CD4-positive, alpha-beta T cell treated with Interleukin-4 for 1 hour (primary cell): ENCODE results near the gene CTH.
"Not testable (repeated sequence)": the region's sequence is repeated elsewhere in the genome, so short reads cannot be mapped to it uniquely, and the experiment has no call there.

Source experiments
- DNase-seq, 2 donors: peaks; one replicate each; pipeline ENCODE4 v3.0.0-alpha.2; 2020 to 2022

Gene CTH

DNA sequence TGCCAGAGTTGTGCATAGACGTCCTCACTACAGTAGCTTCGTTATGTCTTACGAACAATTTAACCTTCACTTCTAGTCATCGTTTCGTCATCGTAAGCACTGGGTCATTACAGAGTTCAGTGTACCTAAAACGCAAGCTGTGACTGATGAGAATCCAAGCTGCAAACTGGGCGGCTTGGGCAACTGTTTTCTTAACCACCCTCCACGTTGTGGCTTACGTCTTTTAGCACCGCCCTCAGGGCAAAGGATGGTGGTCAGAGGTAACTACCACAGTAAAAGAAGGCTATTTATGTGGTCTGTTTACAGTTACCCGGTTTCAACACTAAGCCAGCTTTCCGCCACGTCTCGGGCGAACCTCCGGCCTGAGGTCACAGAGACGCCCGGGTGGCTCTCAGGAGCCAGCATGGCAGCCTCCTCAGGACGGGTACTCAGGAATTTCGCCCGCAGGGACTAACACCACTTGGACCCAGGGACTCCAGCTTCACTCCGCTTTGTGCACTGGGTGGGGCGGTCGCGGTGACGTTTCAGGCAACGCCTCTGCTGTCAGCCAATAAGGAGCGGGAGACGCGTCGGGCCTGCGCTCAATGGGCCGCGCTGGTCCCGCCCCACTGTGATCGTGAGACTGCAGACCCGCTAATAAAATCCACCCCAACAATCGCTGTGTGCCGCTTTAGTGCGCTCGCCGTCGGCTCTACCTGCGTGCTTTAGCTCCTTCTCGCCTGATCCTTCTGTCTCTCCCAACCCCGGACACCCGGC, at the start of gene CTH:
Gene CTH, plus strand, starts transcription at position 665 of the 756 bp plus-strand sequence. CDS start 148 bp downstream, outside the sequence.
- DNase-seq, result peak; percentile 93 to 94

DNA sequence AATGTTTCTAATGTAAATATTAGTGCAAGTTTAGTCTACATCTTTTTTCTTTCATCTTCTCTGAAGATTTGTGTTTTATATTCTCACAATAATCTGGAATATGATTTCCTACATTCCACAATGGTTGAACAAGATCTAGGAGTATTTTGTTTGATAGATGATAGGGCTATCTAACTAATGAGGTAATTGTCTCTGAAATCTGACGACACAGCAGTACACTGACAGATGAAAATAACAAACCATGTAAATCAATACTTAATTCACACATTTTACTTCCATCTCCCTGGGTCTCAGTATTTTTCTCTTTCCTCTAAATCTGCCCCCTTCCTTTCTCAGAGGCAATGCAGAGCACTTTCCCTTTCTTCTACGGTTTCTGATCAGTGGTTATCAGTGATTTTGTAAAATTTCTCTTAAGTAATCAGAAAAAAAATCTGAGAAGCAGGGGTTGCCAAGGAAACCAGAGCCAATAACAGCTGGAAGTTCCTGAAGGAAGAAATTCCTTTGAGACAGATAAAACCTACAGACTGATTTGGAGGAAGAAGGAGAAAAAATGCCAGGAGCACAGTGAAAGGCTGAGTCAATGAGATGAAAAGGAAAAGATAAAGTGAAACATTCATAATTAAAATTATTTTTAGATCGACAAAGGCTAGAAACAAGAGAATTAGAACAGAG, 49.2 kb upstream of the CTH start:
- no peak for DNase-seq

DNA sequence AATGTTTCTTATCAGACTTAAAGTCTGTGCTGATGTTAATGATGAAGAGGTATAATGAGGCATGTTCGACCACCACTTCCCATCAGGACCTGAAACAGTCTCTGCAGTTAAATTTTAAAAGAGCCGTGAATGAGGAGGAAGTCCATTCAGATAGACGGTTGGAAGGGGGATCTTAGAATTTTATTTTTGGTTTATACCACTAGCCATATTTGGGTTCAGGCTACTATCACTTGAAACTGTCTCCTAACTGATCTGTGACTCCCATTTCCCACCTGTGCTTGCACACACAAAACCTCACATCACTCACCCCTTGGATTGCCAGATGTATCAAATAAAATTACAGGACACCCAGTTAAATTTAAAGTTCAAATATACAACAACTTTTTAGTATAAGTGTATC, 46.6 kb upstream of the CTH start:
- no peak for DNase-seq

DNA sequence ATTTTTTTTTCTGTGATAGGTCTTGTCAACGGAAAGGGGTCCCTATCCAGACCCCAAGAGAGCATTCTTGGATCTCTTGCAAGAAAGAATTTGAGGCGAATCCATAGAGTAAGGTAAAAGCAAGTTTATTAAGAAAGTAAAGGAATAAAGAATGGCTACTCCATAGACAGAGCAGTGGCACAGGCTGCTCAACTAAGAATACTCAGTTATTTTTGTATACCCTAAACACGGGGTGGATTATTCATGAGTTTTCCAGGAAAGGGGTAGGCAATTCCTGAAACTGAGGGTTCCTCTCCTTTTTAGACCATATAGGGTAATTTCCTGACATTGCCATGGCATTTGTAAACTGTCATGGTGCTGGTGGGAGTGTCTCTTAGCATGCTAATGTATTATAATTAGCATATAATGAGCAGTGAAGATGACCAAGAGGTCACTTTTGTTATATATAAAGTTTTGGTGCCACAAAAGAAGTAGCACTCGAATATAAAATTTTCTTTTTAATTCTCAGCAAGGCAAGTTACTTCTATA, 44.6 kb upstream of the CTH start:
- DNase-seq, result not testable (repeated sequence)

DNA sequence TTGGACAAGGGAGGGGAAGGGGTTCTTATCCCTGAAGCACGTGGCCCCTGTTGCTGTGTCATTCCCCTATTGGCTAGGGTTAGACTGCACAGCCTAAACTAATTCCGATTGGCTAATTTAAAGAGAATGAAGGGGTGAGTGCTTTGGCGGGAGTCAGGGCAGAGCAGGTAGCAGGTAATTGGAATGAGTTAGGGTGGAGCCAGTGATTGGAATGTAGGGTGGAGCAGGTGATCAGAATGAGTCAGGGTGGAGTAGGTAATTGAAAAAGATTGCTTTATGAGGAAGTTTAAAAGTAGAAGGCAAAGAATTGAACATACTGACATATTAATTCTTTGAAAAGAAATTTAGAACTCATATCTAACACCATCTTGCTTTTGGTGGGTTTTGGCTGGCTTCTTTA, 44.1 kb upstream of the CTH start:
- DNase-seq, result not testable (repeated sequence)

DNA sequence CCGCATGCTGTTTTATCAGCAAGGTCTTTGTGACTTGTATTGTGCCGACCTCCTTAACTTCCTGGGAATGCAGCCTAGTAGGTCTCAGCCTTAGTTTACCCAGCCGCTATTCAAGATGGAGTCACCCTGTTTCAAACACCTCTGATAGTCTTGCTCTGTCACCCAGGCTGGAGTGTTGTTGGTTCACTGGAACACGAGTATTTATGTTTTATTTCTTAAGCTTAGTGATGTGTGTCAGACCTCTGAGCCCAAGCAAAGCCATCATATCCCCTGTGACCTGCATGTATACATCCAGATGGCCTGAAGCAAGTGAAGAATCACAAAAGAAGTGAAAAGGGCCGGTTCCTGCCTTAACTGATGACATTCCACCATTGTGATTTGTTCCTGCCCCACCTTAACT, 43.7 kb upstream of the CTH start:
- DNase-seq, result not testable (repeated sequence)

DNA sequence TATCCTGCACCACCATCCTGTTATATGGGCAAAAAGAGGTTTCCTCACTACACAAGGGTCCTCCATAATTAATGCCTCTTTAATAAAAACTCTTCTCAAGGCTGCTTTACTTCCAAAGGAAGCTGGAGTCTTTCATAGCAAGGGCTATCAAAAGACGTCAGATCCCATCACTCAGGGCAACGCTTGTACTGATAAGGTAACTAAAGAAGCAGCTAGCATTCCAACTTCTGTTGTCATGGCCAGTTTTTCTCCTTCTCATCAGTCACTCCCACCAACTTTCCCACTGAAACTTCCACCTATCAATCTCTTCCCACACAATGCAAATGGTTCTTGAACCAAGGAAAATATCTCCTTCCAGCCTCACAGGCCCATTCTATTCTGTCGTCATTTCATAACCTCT, 39.5 kb upstream of the CTH start:
- DNase-seq, result not testable (repeated sequence)

DNA sequence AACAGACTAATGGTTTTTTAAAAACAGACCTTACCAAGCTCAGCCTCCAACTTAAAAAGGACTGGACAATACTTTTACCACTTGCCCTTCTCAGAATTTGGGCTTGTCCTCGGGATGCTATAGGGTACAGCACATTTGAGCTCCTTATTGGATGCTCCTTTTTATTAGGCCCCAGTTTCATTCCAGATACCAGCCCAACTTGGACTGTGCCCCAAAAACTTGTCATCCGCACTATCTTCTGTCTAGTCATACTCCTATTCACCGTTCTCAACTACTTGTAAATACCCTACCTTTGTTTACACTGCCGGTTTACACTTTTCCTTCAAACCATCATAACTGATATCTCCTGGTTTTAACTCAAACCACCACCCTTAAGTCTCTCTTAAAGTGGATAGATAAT, 38.6 kb upstream of the CTH start:
- DNase-seq, result no peak

DNA sequence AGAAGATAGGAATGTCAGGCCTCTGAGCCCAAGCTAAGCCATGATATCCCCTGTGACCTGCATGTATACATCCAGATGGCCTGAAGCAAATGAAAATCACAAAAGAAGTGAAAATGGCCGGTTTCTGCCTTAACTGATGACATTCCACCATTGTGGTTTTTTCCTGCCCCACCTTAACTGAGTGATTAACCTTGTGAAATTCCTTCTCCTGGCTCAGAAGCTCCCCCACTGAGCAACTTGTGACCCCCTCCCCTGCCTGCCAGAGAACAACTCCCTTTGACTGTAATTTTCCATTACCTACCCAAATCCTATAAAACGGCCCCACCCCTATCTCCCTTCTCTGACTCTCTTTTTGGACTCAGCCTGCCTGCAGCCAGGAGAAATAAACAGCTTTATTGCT, 37.5 kb upstream of the CTH start:
- DNase-seq, result not testable (repeated sequence)

DNA sequence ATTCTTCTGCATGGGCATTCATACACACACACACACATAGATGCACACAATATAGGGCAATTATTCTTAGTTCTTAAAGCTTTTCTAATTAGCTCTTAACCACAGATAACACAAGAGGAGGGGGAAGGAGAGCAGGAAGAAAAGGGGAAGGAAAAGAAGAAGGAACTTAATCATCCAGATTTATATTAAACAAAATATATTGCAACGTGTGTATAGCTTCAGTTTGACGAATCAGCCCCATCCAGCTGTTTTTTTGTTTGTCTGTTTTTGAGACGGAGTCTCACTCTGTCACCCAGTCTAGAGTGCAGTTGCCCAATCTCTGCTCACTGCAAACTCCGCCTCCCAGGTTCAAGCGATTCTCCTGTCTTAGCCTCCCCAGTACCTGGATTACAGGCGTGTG, 34.9 kb upstream of the CTH start:
- DNase-seq, result no peak

DNA sequence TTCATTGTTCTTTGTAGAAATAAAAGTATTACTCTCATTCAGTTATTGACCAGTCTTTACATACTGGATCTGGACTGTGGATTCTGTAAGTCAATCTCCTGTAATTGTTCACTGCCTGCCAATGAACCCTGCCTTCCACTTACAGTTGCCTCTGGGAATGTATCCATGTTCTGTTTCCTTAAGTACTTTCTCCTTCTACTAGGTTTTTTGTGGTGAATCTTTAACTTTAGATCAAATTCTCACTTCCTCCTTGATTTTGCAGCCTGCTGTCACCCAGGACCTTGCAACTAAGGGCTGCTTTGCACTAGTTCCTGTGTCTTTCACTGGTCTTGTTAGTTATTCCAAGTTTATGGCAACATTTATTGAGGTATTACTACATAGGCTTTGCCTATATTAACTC, 28.4 kb upstream of the CTH start:
- DNase-seq, result no peak

DNA sequence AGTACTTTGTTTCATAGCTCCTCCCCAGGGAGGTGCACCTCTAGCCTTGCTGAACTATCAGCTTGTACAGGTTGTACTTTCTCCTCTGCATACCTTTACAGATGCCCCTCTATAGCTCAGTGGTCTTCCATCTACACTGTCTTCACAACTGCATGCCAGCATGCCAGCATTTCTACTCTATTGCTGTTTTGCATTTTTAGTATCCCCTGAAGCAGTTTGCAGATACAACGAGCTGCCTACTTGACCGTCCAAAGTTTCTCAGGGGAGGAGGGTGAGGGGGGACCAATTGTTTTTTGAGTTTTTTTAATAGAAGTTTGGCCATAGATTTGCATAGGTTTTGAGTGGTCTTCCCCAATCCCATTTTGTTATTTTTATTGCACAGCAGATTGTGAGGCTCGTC, 27.6 kb upstream of the CTH start:
- no peak for DNase-seq

DNA sequence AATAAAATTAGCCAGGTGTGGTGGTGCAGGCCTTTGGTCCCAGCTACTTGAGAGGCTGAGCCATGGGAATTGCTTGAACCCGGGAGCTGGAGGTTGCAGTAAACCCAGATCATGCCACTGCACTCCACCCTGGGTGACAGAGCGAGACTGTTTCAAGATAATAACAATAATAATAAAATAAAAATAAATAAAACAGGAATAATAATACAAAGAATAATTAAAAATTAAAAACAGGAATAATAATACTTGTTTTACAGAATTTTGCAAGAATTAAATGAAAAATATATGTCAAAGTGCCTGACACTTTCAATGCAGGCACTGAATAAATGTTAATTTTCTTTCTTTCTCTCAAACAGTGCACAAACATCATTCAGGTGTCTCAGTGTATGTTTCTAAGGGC, 26.5 kb upstream of the CTH start:
- no peak for DNase-seq

DNA sequence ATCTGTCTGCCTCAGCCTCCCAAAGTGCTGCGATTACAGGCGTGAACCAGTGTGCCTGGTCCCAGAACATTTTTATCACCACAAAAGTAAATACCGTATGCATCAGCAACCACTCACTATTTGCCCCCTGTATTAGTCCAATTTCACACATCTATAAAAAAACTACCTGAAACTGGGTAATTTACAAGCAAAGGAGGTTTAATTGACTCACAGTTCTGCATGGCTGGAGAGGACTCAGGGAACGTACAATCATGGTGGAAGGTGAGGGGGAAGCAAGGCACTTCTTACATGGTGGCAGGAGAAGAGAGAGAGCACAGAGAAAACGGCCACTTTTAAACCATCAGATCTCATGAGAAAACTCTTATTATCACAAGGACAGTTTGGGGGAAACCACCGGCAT, 25.6 kb upstream of the CTH start:
- no peak for DNase-seq

DNA sequence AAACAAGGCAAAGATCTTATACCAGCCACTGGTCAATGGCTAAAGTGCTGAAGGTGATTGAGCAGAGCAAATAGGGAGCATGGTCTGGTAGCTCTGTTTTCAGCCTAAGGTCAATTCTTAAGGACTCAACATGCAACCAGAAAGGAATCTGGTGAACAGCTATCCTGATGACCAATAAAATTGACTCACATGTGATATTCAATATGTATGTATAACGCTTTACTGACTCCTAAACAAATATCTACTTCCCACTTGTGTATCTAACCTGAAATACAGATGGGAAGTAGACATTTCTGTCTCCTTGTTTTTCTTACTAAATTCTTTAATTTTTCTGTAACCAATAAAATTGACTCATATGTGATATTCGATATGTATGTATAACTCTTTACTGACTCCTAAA, 24.9 kb upstream of the CTH start:
- DNase-seq, result no peak

DNA sequence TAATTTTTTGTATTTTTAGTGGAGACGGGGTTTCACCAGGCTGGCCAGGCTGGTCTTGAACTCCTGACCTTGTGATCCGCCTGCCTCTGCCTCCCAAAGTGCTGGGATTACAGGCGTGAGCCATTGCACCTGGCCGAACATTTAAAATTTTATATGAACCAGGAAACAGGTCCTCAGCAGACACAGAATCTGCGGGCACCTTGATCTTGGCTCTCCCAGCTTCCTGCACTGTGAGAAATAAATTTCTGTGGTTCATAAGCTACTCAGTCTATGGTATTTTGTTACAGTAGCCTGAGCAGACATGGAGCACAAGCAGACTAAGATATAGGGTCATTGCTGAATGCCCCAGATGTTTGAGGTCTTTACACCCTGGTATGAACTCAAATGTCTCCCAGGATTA, 23.6 kb upstream of the CTH start:
- no peak for DNase-seq

DNA sequence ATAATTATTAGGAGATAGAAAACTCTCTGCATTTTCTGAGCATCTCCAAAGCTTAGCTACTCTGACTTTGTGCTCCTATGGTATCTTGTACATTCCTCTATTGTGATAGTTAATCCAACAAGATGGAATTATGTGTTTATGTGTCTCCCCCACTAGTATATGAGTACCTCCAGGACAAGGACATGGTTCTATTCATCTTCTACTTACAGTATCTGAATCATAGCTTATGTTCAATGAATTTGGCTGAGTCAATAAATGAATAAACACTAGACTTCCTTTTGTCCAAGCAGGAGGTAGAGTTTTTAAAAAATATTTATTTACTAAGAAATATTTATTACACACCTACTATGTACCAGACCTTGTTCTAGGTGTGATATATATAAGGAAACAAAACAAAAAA, 18.4 kb upstream of the CTH start:
- no peak for DNase-seq

DNA sequence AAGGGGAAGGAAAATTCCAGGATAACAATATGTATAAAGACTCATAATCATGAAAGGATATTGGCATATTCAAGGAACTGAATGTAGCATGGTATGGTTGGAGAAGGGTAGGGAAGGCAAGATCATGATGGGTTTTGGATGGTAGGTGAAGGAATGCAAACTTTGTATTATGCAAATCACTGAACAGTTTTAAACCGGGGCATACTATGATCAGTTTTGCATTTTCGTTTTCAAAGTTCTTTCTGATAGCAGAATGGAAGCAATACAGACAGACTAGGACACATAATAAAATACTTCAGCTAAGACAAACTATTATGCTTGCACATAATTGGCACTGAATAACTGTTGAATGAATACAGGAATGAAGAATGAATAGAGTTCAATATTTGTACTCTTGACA, 14.5 kb upstream of the CTH start:
- no peak for DNase-seq

DNA sequence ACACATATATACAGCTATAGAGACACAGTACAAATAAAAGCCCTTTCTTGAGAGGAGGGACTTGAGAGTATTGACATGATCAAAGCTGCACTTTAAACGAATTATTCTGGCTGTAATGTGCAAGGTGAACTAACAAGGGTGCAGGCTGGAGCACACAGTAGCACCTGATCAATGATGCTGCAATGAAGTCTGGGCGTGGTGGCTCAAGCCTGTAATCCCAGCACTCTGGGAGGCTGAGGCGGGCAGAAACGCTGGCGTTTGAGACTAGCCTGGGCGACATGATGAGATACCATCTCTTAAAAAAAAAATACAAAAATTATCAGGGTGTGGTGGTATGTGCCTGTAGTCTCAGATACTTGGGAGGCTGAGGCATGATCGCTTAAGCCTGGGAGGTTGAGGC, 14.1 kb upstream of the CTH start:
- no peak for DNase-seq

DNA sequence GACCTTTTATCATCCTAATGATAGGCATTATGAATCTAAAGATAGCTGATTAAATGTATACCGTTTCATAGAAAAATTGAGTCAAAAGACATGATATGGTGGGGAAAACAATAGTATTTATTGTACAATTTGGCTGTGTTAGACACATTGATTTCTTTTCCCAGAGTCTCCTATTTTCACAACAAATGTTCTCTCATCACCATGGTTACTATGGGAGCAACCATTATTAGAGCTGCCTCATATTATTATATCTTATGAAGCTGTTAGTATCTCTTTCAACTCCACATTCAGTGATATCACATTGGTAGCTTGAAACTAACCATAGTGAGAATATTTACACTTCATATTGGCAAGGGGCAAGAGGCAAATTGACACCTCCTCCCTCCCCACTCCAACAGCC, 10.7 kb upstream of the CTH start:
- DNase-seq, result no peak

DNA sequence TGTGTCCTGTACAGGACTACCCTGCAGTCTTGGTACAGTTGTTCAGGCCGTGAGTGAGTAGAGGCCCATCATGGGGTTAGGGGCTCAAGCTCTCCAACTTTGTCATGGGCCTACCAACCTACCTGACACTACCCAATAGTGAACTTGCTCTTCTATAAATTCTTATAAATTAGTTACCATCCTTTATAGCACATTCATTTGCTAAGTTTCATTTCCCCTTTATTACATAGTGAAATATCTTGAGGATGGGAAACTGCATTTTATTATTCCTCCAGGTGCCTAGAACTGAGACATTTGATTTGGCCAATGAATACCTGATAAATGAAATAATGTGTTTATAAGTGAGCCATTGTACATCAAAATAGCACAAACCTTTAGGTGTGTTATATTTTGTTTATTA, 9.1 kb upstream of the CTH start:
- DNase-seq, result no peak

DNA sequence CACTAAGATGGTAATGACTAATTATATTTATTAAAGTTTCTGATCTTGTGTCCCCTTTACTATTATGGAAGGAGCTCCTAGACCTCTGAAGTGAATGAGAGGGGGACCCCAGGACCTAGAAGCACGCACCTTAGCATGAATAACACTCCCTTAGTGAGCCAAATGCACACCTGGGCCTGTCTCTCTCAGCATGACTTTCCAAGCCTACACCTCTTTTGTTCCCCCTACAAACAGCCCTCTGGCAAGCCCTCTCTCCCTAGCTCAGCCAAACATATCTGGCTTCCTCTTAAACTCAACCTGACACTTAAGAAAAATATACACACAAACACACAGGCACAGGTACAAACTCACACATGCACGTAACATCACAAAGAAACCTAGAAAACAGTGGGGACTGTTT, 7.3 kb upstream of the CTH start:
- no peak for DNase-seq

DNA sequence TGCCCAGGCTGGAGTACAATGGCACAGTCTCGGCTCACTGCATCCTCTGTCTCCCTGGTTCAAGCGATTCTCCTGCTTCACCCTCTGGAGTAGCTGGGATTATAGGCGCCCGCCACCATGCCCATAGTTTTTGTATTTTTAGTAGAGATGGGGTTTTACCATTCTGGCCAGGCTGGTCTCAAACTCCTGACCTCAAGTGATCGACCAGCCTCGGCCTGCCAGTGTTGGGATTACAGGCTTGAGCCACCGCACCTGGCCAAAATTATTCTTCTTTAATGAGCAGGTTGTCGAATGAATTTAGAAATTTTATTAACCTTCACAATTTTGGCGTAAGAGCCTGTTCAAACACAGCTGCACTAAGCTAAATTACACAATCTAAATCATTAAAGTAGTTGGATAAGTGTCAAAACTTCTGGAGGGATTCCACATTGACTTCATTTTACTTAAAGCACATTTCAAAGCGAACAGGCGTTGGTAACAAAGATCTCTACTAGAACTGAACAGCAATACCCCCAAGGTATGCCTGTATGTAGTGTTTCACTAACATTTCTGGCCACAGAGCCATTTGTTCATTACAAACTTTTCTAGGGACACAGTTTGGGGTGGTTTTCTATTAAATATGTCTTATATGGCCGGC, 5.2 kb upstream of the CTH start:
- no peak for DNase-seq

DNA sequence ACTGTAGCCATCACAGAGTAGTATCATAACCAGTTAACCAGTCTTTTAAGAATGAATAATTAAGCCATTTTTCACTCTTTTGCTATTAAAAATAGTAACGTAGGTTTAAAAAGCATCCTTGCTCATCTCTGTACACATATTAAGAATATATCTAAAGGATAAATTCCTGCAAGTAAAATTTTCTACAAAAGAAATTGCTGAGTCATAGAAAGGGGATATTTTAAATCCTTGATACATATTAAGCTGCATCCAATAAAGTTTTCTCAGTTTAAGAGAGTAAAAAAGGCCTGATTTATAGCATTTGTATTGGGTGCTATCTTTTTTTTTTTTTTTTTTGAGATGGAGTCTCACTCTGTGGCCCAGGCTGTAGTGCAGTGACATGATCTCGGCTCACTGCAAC, 1.9 kb upstream of the CTH start:
- DNase-seq, result no peak
